HepG2 (cell line): ENCODE measurements around the gene STX7. TPM values are rescaled to one million over a fixed set of nuclear protein-coding genes. Genes with fewer than 3 reads are reported as not detected.

Experiments used
- ARID2 ChIP-seq: sonication (generic); formaldehyde crosslinking; IDR thresholded peaks from 2 replicates; pipeline ENCODE4 v1.8.1; 2022; ENCODE audit warnings: mild to moderate bottlenecking, missing genetic modification reagents, borderline replicate concordance
- CBX1 ChIP-seq: IDR thresholded peaks from one replicate; pipeline ENCODE4 v1.6.1; 2016; ENCODE audit warnings: antibody characterized with exemption, low read depth
- CENPT ChIP-seq: sonication (generic); formaldehyde crosslinking; IDR thresholded peaks from 2 replicates; pipeline ENCODE4 v1.8.0; 2022; ENCODE audit warnings: low read depth, mild to moderate bottlenecking, moderate library complexity, missing genetic modification reagents
- CSRNP2 ChIP-seq: sonication (generic); formaldehyde crosslinking; conservative IDR thresholded peaks from 2 replicates; pipeline ENCODE4 v1.8.0; 2022; ENCODE audit warnings: low read depth, missing genetic modification reagents
- KLF6 ChIP-seq: IDR thresholded peaks from 2 replicates; pipeline ENCODE4 v1.8.0; 2016; ENCODE audit warnings: missing biosample characterization, missing genetic modification reagents
- MZF1 ChIP-seq: sonication (generic); formaldehyde crosslinking; IDR thresholded peaks from 2 replicates; pipeline ENCODE4 v1.8.1; 2023; ENCODE audit warnings: mild to moderate bottlenecking, missing genetic modification reagents, borderline replicate concordance
- NFATC3 ChIP-seq: sonication (generic); formaldehyde crosslinking; IDR thresholded peaks from 2 replicates; pipeline ENCODE4 v1.5.1; 2020; ENCODE audit warnings: mild to moderate bottlenecking, missing genetic modification reagents
- NR2C2 ChIP-seq: sonication (generic); formaldehyde crosslinking; IDR thresholded peaks from 2 replicates; pipeline ENCODE4 v1.4.0; 2020; ENCODE audit warnings: missing genetic modification reagents, mild to moderate bottlenecking, moderate library complexity, borderline replicate concordance
- PTBP1 ChIP-seq: fragments of 200-400 bp; formaldehyde crosslinking; IDR thresholded peaks from 2 replicates; pipeline ENCODE4 v1.6.1; 2018; ENCODE audit warnings: low read length, low read depth; ENCODE audit not compliant: poor library complexity, severe bottlenecking
- RBAK ChIP-seq: sonication (generic); formaldehyde crosslinking; IDR thresholded peaks from 2 replicates; pipeline ENCODE4 v1.5.1; 2020; ENCODE audit warnings: mild to moderate bottlenecking, missing genetic modification reagents
- SMC3 ChIP-seq: IDR thresholded peaks from 2 replicates; pipeline ENCODE4 v1.6.1; 2011; ENCODE audit warnings: low read length, improper control_type of control experiment
- STAG1 ChIP-seq: sonication (generic); formaldehyde crosslinking; IDR thresholded peaks from 2 replicates; pipeline ENCODE4 v1.4.0; 2020; ENCODE audit warnings: missing genetic modification reagents
- STAT6 ChIP-seq: sonication (generic); formaldehyde crosslinking; IDR thresholded peaks from 2 replicates; pipeline ENCODE4 v1.4.0; 2020; ENCODE audit warnings: missing genetic modification reagents, mild to moderate bottlenecking, borderline replicate concordance
- WIZ ChIP-seq: sonication (generic); formaldehyde crosslinking; IDR thresholded peaks from 2 replicates; pipeline ENCODE4 v1.5.1; 2020; ENCODE audit warnings: mild to moderate bottlenecking, missing genetic modification reagents
- ZMAT5 ChIP-seq: sonication (generic); formaldehyde crosslinking; IDR thresholded peaks from 2 replicates; pipeline ENCODE4 v1.5.0; 2020; ENCODE audit warnings: mild to moderate bottlenecking, low read depth, missing genetic modification reagents, borderline replicate concordance
- ZNF281 ChIP-seq: sonication (generic); formaldehyde crosslinking; IDR thresholded peaks from 2 replicates; pipeline ENCODE4 v1.4.0; 2020; ENCODE audit warnings: missing genetic modification reagents, borderline replicate concordance
- ZNF317 ChIP-seq: sonication (generic); formaldehyde crosslinking; IDR thresholded peaks from 2 replicates; pipeline ENCODE4 v1.5.0; 2020; ENCODE audit warnings: mild to moderate bottlenecking, missing genetic modification reagents
- ZNF543 ChIP-seq: sonication (generic); formaldehyde crosslinking; IDR thresholded peaks from 2 replicates; pipeline ENCODE4 v1.4.0; 2020; ENCODE audit warnings: mild to moderate bottlenecking, missing genetic modification reagents
- ZNF747 ChIP-seq: sonication (generic); formaldehyde crosslinking; IDR thresholded peaks from 2 replicates; pipeline ENCODE4 v1.8.1; 2023; ENCODE audit warnings: missing genetic modification reagents, mild to moderate bottlenecking, borderline replicate concordance
- ZNF883 ChIP-seq: sonication (generic); formaldehyde crosslinking; IDR thresholded peaks from 2 replicates; pipeline ENCODE4 v1.5.1; 2020; ENCODE audit warnings: mild to moderate bottlenecking, missing genetic modification reagents; ENCODE audit errors: not compliant biosample characterization
- polyA plus RNA-seq, 8 experiments: library from polyadenylated mRNA; depleted of rRNA in 3 of 8; stranded (reverse) in 7 of 8; unstranded in 1 of 8; fragments of >200 nt; fragmentation: Illumina TruSeq in 4 of 8; extraction: Trizol in 4 of 8; gene quantifications; 2 replicates each; pipeline versions ENCODE4 v1.2.1 to v1.2.3, GENCODE V29; 2011 to 2016; ENCODE audit warnings: low read depth in 4 of 8, missing spikeins in 1 of 8, mixed read lengths in 1 of 8; ENCODE audit not compliant: insufficient read depth in 1 of 8
- total RNA-seq, 5 experiments: library from RNA; depleted of rRNA; stranded (reverse); fragments of >200 nt; fragmentation: Illumina TruSeq; extraction: Trizol; gene quantifications; 2 replicates each; pipeline ENCODE4 v1.2.3, GENCODE V29; 2016; ENCODE audit warnings: low read depth in 1 of 5
- TF ChIP-seq, protein P1 (sequence below): IDR thresholded peaks from 2 replicates; pipeline ENCODE4 v1.6.1; 2016

STX7 gene
- total and polyA plus RNA-seq, 2 of the 13 experiments (the other 11 are each of a cell fraction or from before 2014, with no cell fraction given) = 28.0 to 34.7 TPM

DNA sequence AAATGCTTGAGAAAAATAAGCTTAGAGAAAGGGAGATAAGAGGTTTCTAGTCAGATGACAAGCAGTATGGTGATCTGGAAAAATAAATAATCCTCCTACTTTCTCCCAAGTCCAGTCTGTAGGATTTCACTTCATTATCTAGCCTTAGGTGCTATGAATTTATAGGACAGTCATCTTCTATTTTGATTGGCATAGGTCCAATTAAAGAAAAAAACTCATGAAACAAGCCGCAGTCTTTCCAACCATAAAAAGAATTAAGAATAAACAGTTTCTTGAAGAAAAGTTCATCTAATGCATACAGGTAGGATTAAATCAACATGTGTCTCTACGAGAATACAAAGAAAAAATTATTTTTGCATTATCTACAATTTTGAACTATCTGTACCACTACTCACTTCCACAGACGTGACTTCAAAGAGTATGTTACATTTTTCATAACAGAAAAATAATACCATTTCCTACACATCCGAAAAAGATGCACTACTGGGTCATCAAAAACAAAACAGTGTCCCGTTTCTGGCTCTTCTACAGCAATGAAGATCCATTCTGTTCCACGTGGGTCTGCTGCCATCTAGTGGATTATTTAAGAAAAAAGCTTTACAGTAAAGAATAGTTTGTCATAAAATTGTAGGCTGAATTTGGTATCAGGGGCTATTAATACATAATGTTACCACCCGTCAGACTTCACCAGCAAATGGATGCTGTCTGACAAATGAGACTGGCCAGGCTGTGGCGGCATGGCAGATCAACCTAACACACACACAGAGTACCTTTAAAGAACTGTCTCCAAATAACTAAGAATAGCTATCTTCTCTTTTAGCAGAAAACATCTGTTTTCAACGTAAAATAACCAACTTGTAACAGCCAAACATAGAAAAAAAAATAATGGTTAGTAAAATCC is 28.9 kb downstream of the STX7 start (continued):
- TF ChIP-seq ZNF281 (CRISPR knock-in tag) (no peak), WIZ (CRISPR knock-in tag) (no peak), RBAK (CRISPR knock-in tag) (no peak), CENPT (CRISPR knock-in tag) (no peak), SMC3 (peak; percentile 72), ZNF543 (CRISPR knock-in tag) (no peak), ARID2 (no peak), ZNF883 (CRISPR knock-in tag) (no peak), NFATC3 (no peak), STAT6 (CRISPR knock-in tag) (no peak), PTBP1 (no peak), NR2C2 (no peak), STAG1 (CRISPR knock-in tag) (peak; percentile 88), ZMAT5 (no peak), CSRNP2 (CRISPR knock-in tag) (no peak), ZNF747 (CRISPR knock-in tag) (no peak), ZNF317 (CRISPR knock-in tag) (no peak), CBX1 (no peak), KLF6 (no peak), MZF1 (CRISPR knock-in tag) (no peak)
- TF ChIP-seq, protein P1, sequence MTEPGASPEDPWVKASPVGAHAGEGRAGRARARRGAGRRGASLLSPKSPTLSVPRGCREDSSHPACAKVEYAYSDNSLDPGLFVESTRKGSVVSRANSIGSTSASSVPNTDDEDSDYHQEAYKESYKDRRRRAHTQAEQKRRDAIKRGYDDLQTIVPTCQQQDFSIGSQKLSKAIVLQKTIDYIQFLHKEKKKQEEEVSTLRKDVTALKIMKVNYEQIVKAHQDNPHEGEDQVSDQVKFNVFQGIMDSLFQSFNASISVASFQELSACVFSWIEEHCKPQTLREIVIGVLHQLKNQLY = no peak
